HG02885 (cell line): ENCODE measurements around the gene GCGR.

Experiments
- ATAC-seq: cut with Tn5 transposase; IDR thresholded peaks from one replicate; pipeline ENCODE4 v1.9.1; 2021; ENCODE audit warnings: mild to moderate bottlenecking; ENCODE audit not compliant: unreplicated experiment, poor library complexity

GCGR gene

GRCh38 chr17:81811705-81812570 lies 8.0 kb downstream of the GCGR start:
- no peak for ATAC-seq

GRCh38 chr17:81812571-81813370 lies 8.8 kb downstream of the GCGR start:
- no peak for ATAC-seq

- no peak for ATAC-seq
Measured at GRCh38 chr17:81813371-81813684, 9.4 kb downstream of the GCGR start.

GRCh38 chr17:81813861-81814683 lies 10.1 kb downstream of the GCGR start:
- ATAC-seq = no peak

GRCh38 chr17:81814748-81815645 lies 11.0 kb downstream of the GCGR start:
- ATAC-seq = no peak

- no peak for ATAC-seq
Measured at GRCh38 chr17:81815646-81815986, 11.7 kb downstream of the GCGR start.

DNA sequence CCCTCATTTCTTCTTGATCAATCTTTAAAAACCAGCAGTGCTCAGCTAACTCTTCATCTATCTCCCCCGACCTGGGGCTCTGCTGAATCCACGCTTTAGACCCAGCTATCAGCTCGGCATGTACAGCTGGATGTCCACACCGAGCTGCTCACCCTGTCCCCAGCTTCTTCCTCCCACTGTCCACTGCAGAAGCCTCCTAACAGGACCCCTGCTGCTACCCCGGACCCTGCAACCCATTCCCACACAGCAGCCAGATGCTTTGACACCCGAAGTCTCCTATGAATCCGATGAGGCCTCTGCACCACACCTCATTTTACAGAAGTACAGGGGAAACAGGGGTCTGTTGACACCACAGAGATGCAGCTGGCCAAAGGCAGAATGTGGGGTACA lies 13.8 kb downstream of the GCGR start:
- no peak for ATAC-seq

DNA sequence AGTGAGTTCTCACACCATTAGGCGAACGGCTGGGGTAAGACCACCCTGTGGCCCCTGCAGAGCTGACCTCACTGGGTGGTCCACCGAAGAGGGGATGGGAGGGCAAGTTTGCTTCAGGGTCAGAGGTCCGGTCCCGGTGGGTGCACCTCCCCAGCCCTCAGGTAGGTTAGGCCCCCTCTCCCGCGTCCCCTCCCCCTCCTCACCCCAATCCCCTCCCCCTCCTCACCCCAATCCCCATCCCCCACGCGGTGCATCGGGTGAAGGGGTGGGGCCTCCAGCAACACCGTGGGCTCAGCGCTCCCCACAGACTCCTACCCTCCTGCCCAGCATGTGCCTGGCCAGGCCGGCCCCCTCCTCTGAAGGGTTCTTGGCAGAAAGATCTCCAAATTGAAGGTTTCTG lies 15.8 kb downstream of the GCGR start:
- ATAC-seq = no peak

- ATAC-seq = no peak
Measured at GRCh38 chr17:81821147-81821546, 17.2 kb downstream of the GCGR start.

DNA sequence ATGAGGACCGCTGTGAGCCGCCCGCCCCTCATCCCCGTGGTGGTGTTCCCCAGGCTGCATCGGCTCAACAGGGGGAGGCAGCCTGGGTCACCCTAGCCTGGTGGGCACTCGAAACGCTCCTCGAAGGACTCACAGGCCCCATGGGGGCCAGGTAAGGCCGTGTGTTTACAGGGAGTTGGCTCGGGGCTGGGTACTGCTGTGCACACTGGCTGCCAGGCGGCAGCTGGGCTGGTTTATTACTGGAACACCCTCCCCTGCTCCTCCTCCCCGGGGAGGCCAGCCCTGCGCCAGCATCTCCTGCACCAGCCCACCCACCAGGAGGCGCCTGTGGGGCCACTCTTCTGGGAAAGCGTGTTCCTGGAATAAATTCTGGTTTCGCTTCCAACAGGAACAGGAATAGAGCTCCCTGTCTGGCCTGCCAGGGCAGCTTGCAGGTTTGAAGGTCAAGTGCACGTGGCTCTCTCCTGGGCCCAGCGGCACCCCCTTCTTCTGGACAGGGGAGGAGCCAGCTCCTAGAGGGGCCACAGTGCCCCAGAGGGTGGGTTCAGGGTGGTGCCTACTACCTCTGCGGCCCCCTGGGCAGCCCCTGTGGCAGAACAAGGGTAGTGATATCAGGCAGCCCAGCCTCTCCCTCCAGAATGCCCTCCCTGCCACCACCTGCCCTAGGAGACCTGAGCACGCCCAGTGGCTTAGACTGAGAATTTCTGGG lies 17.8 kb downstream of the GCGR start:
- no peak for ATAC-seq

- ATAC-seq = no peak
Measured at GRCh38 chr17:81822312-81822637, 18.3 kb downstream of the GCGR start.

- no peak for ATAC-seq
Measured at GRCh38 chr17:81822996-81823819, 19.3 kb downstream of the GCGR start.

DNA sequence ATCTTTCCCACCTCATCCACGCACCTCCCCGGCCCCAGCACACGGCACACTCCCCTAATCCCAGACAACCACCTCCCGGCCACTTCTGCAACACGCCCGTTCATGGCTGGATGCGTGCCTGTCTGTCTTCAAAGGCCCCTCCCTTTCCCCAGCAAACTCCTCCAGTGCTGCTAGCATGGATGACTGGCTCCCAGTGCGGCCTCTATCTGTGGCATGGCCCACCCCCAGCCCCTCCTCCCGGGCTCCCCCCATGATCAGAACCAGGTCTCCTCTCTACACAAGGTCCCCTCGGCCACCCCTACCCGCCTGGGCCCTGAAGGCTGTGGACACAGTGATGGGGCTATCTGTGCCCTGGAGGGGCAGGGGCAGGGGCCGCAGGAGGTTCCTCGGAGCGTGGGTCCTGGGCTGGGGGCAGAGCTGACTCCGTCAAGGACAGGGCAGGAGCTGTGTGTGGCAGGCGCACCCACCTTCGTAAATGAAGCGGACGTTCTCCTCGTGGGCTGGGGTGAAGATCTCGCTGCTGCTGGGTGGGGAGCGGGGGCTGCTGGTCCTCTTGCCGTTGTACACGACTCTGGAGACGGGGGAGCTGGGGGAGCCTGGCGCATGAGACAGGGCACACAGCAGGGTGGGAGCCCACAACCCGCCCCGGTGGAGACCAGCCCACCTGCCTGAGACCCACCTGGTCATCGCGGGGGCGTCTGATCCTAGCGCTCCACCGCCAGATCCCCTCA lies 20.0 kb downstream of the GCGR start:
- ATAC-seq = no peak

DNA sequence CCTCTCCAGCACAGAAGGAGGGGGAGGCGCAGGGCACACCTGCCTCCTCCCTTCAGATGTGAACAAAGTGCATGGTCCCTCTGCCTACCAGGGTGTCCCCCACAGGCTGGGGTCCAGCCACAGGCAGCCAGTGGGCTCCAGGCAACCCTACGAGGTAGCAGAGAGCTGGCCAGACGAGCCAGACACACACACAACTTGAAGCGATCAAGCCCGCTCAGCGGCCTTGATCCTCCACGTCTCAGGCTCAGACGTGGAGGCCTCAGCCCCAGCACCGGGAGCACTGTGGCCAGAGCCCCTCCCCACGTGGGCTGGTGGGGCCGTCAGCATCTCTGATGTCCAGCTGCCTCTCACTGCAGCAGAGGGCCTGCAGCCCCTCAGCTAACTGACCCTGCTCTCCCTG lies 20.6 kb downstream of the GCGR start:
- no peak for ATAC-seq

GRCh38 chr17:81825841-81826466 lies 22.0 kb downstream of the GCGR start:
- ATAC-seq = no peak

DNA sequence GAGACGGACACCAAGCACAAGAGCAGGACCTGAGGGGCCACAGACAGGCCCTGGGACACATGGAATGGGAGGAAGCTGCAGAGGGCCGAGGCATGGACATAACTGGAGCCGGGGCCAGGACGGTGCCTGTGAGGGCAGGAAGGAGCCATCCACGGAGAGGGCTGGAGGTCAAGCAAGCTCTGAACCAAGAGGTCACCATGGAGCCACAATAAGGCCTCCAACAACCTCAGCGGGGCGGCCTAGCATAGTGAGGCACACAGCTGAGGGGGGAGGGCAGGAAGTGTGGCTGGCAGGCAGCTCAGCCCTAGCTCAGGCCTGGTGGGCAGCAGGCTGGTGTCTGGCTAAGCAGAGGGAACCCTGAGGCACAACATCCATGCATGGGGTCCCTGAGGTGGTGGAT lies 24.7 kb downstream of the GCGR start:
- no peak for ATAC-seq

GRCh38 chr17:81829858-81830257 lies 25.9 kb downstream of the GCGR start:
- ATAC-seq = no peak

DNA sequence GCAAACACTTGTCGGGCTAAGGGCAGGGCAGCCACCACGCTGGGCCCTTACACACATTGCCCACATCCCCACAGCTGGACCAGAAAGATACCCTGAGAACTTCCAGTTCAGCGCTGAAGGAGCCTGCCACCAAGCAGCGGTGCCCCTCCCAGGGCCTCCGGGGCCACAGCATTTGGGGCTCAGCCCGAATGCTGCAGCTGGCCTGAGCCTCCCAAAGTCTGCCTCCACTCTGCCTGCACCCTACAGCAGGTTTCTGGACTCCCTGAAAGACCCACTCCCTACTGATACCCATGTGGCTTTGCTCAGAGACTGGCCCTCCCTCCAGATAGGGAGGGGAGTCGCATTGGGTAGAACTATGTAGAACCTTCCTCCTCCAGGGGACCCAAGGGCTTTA lies 27.6 kb downstream of the GCGR start:
- no peak for ATAC-seq
